ENCODE measurements around the gene PTGIR. TPM values are rescaled to one million over a fixed set of nuclear protein-coding genes. Genes with fewer than 3 reads are reported as not detected.

The PTGIR gene
- total and polyA plus RNA-seq, 2 donors from 2014 or later, result 7.5 to 10.1 TPM

- Histone ChIP-seq H3K4me3 (ENCODE audit: low read length in 3 of 3) (peak overlapping the region in 1 of 3 donors; percentile 35), H3K27ac (ENCODE audit: low read depth in 2 of 2, low read length in 2 of 2) (peak overlapping the region; percentile 1 to 63), H3K4me1 (ENCODE audit: control insufficient read depth in 2 of 3, insufficient read depth in 2 of 3, low read depth in 1 of 3, low read length in 3 of 3) (peaks cover 0 to 17% (median 11%) of the 10 kb centered on the region in 3 donors), H3K9me3 (ENCODE audit: control insufficient read depth in 2 of 3, insufficient read depth in 1 of 3, low read length in 3 of 3) (no peaks in the 10 kb centered on the region), H3K36me3 (ENCODE audit: control insufficient read depth in 2 of 3, insufficient read depth in 3 of 3, low read length in 3 of 3) (no peaks in the 10 kb centered on the region), H3K9ac (ENCODE audit: low read length in 3 of 3) (peak overlapping the region in 1 of 3 donors; percentile 19), H3K27me3 (ENCODE audit: control insufficient read depth, insufficient read depth, low read length) (no peaks in the 10 kb centered on the region)
- no peak for FAIRE-seq
- DNase-seq, result no peak
- no peak for TF ChIP-seq CTCF (IDR thresholded peaks at IDR 0.05; ENCODE audit: borderline replicate concordance, extremely low read depth, insufficient read depth)
- intact Hi-C loops (cut with DNase I), result no loop called here
Measured at GRCh38 chr19:46621191-46622117, 3.4 kb downstream of the PTGIR start.

- Histone ChIP-seq H3K27me3 (ENCODE audit: control insufficient read depth, insufficient read depth, low read length) (no peaks in the 10 kb centered on the region), H3K4me1 (ENCODE audit: control insufficient read depth in 2 of 3, insufficient read depth in 2 of 3, low read depth in 1 of 3, low read length in 3 of 3) (peaks cover 0 to 11% (median 9%) of the 10 kb centered on the region in 3 donors), H3K27ac (ENCODE audit: low read depth in 2 of 2, low read length in 2 of 2) (peak overlapping the region; percentile 47 to 63), H3K9me3 (ENCODE audit: control insufficient read depth in 2 of 3, insufficient read depth in 1 of 3, low read length in 3 of 3) (no peaks in the 10 kb centered on the region), H3K9ac (ENCODE audit: low read length in 3 of 3) (peak overlapping the region in 1 of 3 donors; percentile 19), H3K4me3 (ENCODE audit: low read length in 3 of 3) (no peak overlapping the region), H3K36me3 (ENCODE audit: control insufficient read depth in 2 of 3, insufficient read depth in 3 of 3, low read length in 3 of 3) (no peaks in the 10 kb centered on the region)
- TF ChIP-seq CTCF (IDR thresholded peaks at IDR 0.05; ENCODE audit: borderline replicate concordance, extremely low read depth, insufficient read depth), result no peak
- DNase-seq (no peak), FAIRE-seq (no peak)
- intact Hi-C loops (cut with DNase I), result no loop called here
Measured at GRCh38 chr19:46620716-46621115, 4.2 kb downstream of the PTGIR start.

- no peak overlapping the region for H3K4me3 ChIP-seq (ENCODE audit: low read length in 3 of 3)
- H3K9ac ChIP-seq (ENCODE audit: low read length in 3 of 3), result no peak overlapping the region
- H3K36me3 ChIP-seq (ENCODE audit: control insufficient read depth in 2 of 3, insufficient read depth in 3 of 3, low read length in 3 of 3), result no peaks in the 10 kb centered on the region
- TF ChIP-seq CTCF (IDR thresholded peaks at IDR 0.05; ENCODE audit: borderline replicate concordance, extremely low read depth, insufficient read depth), result no peak
- DNase-seq, result no peak
- no peaks in the 10 kb centered on the region for H3K27me3 ChIP-seq (ENCODE audit: control insufficient read depth, insufficient read depth, low read length)
- no peak for FAIRE-seq
- no peaks in the 10 kb centered on the region for H3K9me3 ChIP-seq (ENCODE audit: control insufficient read depth in 2 of 3, insufficient read depth in 1 of 3, low read length in 3 of 3)
- intact Hi-C loops (cut with DNase I), result no loop called here
- no peak overlapping the region for H3K27ac ChIP-seq (ENCODE audit: low read depth in 2 of 2, low read length in 2 of 2)
- peaks cover 0 to 7% (median 6%) of the 10 kb centered on the region in 3 donors for H3K4me1 ChIP-seq (ENCODE audit: control insufficient read depth in 2 of 3, insufficient read depth in 2 of 3, low read depth in 1 of 3, low read length in 3 of 3)
Measured at GRCh38 chr19:46620267-46620666, 4.6 kb downstream of the PTGIR start.
